ENCODE results near the gene TEAD3. TPM values are rescaled to one million over a fixed set of nuclear protein-coding genes. Genes with fewer than 3 reads are reported as not detected.

Gene TEAD3
- total and polyA plus RNA-seq, 4 donors = 15.0 to 20.7 (median 18.5) TPM

Small RNA genes lying within 50 kb of the gene (small RNA-seq; reads per million reads assigned to genes)
- not detected for gene MIR7111 (ENCODE audit: low replicate concordance)

Other genes with a start within 250 kb of the TEAD3 start
- 10 to 100 TPM; 32.5 to 38.7 TPM for gene ZNF76, start 237.3 kb downstream of the TEAD3 start, total RNA-seq
- gene ZNF76, start 237.3 kb downstream of the TEAD3 start, polyA plus RNA-seq = 10 to 100 TPM; 27.6 to 34.5 TPM
- 10 to 100 TPM; 11.2 to 22.1 TPM for gene DEF6, start 199.3 kb downstream of the TEAD3 start, total RNA-seq
- gene DEF6, start 199.3 kb downstream of the TEAD3 start, polyA plus RNA-seq = 10 to 100 TPM; 15.9 to 28.6 TPM
- 10 to 100 TPM; 11.3 to 27.8 TPM for gene PPARD, start 154.5 kb downstream of the TEAD3 start, total RNA-seq
- gene PPARD, start 154.5 kb downstream of the TEAD3 start, polyA plus RNA-seq = 10 to 100 TPM; 22.7 to 26.4 TPM
- 1 to 10 TPM; 6.4 to 7.3 TPM for gene FANCE, start 44.7 kb downstream of the TEAD3 start, total RNA-seq
- gene FANCE, start 44.7 kb downstream of the TEAD3 start, polyA plus RNA-seq = 1 to 10 TPM; 3.1 to 6.1 TPM
- 1,000 to 10,000 TPM; 1,164 to 1,688 TPM for gene RPL10A, start 28.7 kb downstream of the TEAD3 start, total RNA-seq
- gene RPL10A, start 28.7 kb downstream of the TEAD3 start, polyA plus RNA-seq = 1,000 to 10,000 TPM in 1 of 2 donors, 100 to 1,000 TPM in 1; 986 to 1,885 TPM
- gene TULP1, start 15.8 kb upstream of the TEAD3 start, total RNA-seq = 1 to 10 TPM in 1 of 2 donors, not detected in 1; 2.6 TPM
- under 1 TPM; 0.05 to 0.26 TPM for gene TULP1, start 15.8 kb upstream of the TEAD3 start, polyA plus RNA-seq
- gene FKBP5, start 191.8 kb upstream of the TEAD3 start, total RNA-seq = 100 to 1,000 TPM in 1 of 2 donors, 10 to 100 TPM in 1; 25.9 to 184 TPM
- gene FKBP5, start 191.8 kb upstream of the TEAD3 start, polyA plus RNA-seq = 100 to 1,000 TPM in 1 of 2 donors, 10 to 100 TPM in 1; 27.7 to 245 TPM
- under 1 TPM; 0.20 to 0.52 TPM for gene ARMC12, start 240.0 kb upstream of the TEAD3 start, total RNA-seq
- 1 to 10 TPM; 1.0 to 1.1 TPM for gene ARMC12, start 240.0 kb upstream of the TEAD3 start, polyA plus RNA-seq